Measurements from ENCODE around the gene ITIH4.

ITIH4 gene

GRCh38 chr3:52857133-52857532 is 26.7 kb upstream of the ITIH4 start:
- H3K27me3 ChIP-seq (ENCODE audit: insufficient read depth, low read length, poor library complexity, severe bottlenecking), result no peaks in the 10 kb centered on the region
- no peaks in the 10 kb centered on the region for H3K9me3 ChIP-seq (ENCODE audit: insufficient read depth, low read depth, low read length)
- TF ChIP-seq CTCF (conservative IDR thresholded peaks at IDR 0.05; ENCODE audit: low read length) (no peak), EZH2phosphoT487 (IDR thresholded peaks at IDR 0.05; ENCODE audit: borderline replicate concordance) (no peak)
- H3K4me3 ChIP-seq (ENCODE audit: low read length, poor library complexity, severe bottlenecking), result no peak overlapping the region
- no peaks in the 10 kb centered on the region for H3K4me1 ChIP-seq (ENCODE audit: insufficient read depth, low read length, poor library complexity, severe bottlenecking)
- H3K79me2 ChIP-seq (ENCODE audit: insufficient read depth, low read length), result no peaks in the 10 kb centered on the region
- peaks cover 8% of the 10 kb centered on the region; the same call in 1 of the 2 replicates for H3K36me3 ChIP-seq (ENCODE audit: insufficient read depth, low read length)
- no peak overlapping the region for H3K9ac ChIP-seq (ENCODE audit: low read depth, low read length, poor library complexity, severe bottlenecking)
- H3K9me2 ChIP-seq (replicated peaks; ENCODE audit: low read depth, low read length), result no peaks in the 10 kb centered on the region
- no peak overlapping the region for H3K4me2 ChIP-seq (ENCODE audit: low read depth, low read length, poor library complexity, severe bottlenecking)
- H2AFZ ChIP-seq (ENCODE audit: low read length), result no peak overlapping the region
- H3F3A ChIP-seq (ENCODE audit: low read depth), result no peaks in the 10 kb centered on the region
- no peaks in the 10 kb centered on the region for H4K20me1 ChIP-seq (ENCODE audit: insufficient read depth, low read length, poor library complexity, severe bottlenecking)

- no peak for TF ChIP-seq EZH2phosphoT487 (IDR thresholded peaks at IDR 0.05; ENCODE audit: borderline replicate concordance)
- no peak for TF ChIP-seq CTCF (conservative IDR thresholded peaks at IDR 0.05; ENCODE audit: low read length)
- no peak overlapping the region for H3K4me3 ChIP-seq (ENCODE audit: low read length, poor library complexity, severe bottlenecking)
- no peaks in the 10 kb centered on the region for H4K20me1 ChIP-seq (ENCODE audit: insufficient read depth, low read length, poor library complexity, severe bottlenecking)
- H3K4me1 ChIP-seq (ENCODE audit: insufficient read depth, low read length, poor library complexity, severe bottlenecking), result no peaks in the 10 kb centered on the region
- peaks cover 13% of the 10 kb centered on the region; the same call in 1 of the 2 replicates for H3K36me3 ChIP-seq (ENCODE audit: insufficient read depth, low read length)
- H3K79me2 ChIP-seq (ENCODE audit: insufficient read depth, low read length), result no peaks in the 10 kb centered on the region
- H3F3A ChIP-seq (ENCODE audit: low read depth), result no peaks in the 10 kb centered on the region
- H3K9me2 ChIP-seq (replicated peaks; ENCODE audit: low read depth, low read length), result no peaks in the 10 kb centered on the region
- no peak overlapping the region for H2AFZ ChIP-seq (ENCODE audit: low read length)
- H3K27me3 ChIP-seq (ENCODE audit: insufficient read depth, low read length, poor library complexity, severe bottlenecking), result no peaks in the 10 kb centered on the region
- no peak overlapping the region for H3K4me2 ChIP-seq (ENCODE audit: low read depth, low read length, poor library complexity, severe bottlenecking)
- H3K9ac ChIP-seq (ENCODE audit: low read depth, low read length, poor library complexity, severe bottlenecking), result no peak overlapping the region
- H3K9me3 ChIP-seq (ENCODE audit: insufficient read depth, low read depth, low read length), result no peaks in the 10 kb centered on the region
Observed at GRCh38 chr3:52856666-52857065, 26.2 kb upstream of the ITIH4 start.

GRCh38 chr3:52854013-52854412 is 23.5 kb upstream of the ITIH4 start:
- no peak overlapping the region for H3K9ac ChIP-seq (ENCODE audit: low read depth, low read length, poor library complexity, severe bottlenecking)
- H3K9me2 ChIP-seq (replicated peaks; ENCODE audit: low read depth, low read length), result no peaks in the 10 kb centered on the region
- TF ChIP-seq CTCF (conservative IDR thresholded peaks at IDR 0.05; ENCODE audit: low read length) (no peak), EZH2phosphoT487 (IDR thresholded peaks at IDR 0.05; ENCODE audit: borderline replicate concordance) (no peak)
- H3K9me3 ChIP-seq (ENCODE audit: insufficient read depth, low read depth, low read length), result no peaks in the 10 kb centered on the region
- H3K79me2 ChIP-seq (ENCODE audit: insufficient read depth, low read length), result no peaks in the 10 kb centered on the region
- H4K20me1 ChIP-seq (ENCODE audit: insufficient read depth, low read length, poor library complexity, severe bottlenecking), result no peaks in the 10 kb centered on the region
- H2AFZ ChIP-seq (ENCODE audit: low read length), result no peak overlapping the region
- no peaks in the 10 kb centered on the region for H3F3A ChIP-seq (ENCODE audit: low read depth)
- no peak overlapping the region for H3K4me2 ChIP-seq (ENCODE audit: low read depth, low read length, poor library complexity, severe bottlenecking)
- no peak overlapping the region for H3K4me3 ChIP-seq (ENCODE audit: low read length, poor library complexity, severe bottlenecking)
- H3K27me3 ChIP-seq (ENCODE audit: insufficient read depth, low read length, poor library complexity, severe bottlenecking), result no peaks in the 10 kb centered on the region
- H3K4me1 ChIP-seq (ENCODE audit: insufficient read depth, low read length, poor library complexity, severe bottlenecking), result no peaks in the 10 kb centered on the region
- H3K36me3 ChIP-seq (ENCODE audit: insufficient read depth, low read length), result peaks cover 30% of the 10 kb centered on the region; the same call in 1 of the 2 replicates
